ENCODE results near the gene LY6G5C.

DNA sequence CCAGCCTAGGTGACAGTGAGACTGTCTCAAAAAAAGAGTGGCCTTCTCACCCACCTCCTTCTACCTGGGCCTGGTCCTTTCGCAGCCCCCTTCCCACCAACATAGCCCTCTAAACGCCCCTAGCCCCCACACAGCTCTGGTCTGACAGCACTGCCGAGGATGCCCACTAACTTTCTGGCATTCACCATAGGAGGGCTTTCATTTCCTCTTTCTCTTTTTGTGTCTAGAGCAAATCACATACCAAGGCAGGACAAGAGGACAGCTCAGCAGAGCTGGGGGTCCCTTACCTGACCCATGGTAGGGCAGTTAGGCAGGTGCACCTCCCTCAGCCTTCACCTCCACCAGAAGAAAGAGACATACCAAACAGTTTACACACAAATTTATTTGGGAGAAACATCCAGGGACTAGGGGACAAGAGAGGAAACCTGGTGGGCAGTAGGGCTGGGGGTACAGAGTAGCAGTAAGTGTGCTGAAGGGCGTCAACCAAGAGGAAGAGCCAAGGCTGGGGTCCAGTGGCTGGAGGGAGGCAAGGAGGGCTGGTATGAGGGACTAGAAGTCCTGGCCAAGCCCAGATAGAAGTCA, 4.5 kb downstream of the LY6G5C start:
- TF ChIP-seq, protein P1, sequence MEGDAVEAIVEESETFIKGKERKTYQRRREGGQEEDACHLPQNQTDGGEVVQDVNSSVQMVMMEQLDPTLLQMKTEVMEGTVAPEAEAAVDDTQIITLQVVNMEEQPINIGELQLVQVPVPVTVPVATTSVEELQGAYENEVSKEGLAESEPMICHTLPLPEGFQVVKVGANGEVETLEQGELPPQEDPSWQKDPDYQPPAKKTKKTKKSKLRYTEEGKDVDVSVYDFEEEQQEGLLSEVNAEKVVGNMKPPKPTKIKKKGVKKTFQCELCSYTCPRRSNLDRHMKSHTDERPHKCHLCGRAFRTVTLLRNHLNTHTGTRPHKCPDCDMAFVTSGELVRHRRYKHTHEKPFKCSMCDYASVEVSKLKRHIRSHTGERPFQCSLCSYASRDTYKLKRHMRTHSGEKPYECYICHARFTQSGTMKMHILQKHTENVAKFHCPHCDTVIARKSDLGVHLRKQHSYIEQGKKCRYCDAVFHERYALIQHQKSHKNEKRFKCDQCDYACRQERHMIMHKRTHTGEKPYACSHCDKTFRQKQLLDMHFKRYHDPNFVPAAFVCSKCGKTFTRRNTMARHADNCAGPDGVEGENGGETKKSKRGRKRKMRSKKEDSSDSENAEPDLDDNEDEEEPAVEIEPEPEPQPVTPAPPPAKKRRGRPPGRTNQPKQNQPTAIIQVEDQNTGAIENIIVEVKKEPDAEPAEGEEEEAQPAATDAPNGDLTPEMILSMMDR (IDR thresholded peaks at IDR 0.05; ENCODE audit: insufficient read depth, low read depth, low read length) = no peak
- no peak for TF ChIP-seq EZH2 (IDR thresholded peaks at IDR 0.05; ENCODE audit: insufficient read depth, low read length)
